Activated B cell treated with CpG ODN at 0.5 μM for 24 hours (primary cell): ENCODE measurements around the gene RNF151. TPM values are rescaled to one million over a fixed set of nuclear protein-coding genes. Genes with fewer than 3 reads are reported as not detected.

Experiments
- ATAC-seq: fragments of 200-7000 bp; cut with Tn5 transposase; one replicate; pipeline ENCODE4 v1.10.0; 2021; ENCODE audit warnings: low read depth, mild to moderate bottlenecking, moderate library complexity
- CTCF ChIA-PET: fragments of 350-600 bp; sonication (Branson Sonifier 250); formaldehyde crosslinking; loops from one replicate; lab custom pipeline; 2021; ENCODE audit warnings: antibody characterized with exemption; lab: Charles Lee
- POLR2A ChIA-PET: fragments of 350-600 bp; sonication (Branson Sonifier 250); formaldehyde crosslinking; loops from one replicate; lab custom pipeline; 2021; ENCODE audit warnings: antibody characterized with exemption; lab: Charles Lee
- DNase-seq: peaks from one replicate; pipeline ENCODE4 v3.0.0; 2022
- H3K27ac Mint-ChIP-seq: one replicate; pipeline ENCODE4 v1.8.0; 2020; ENCODE audit warnings: mixed read lengths
- H3K27me3 Mint-ChIP-seq: one replicate; pipeline ENCODE4 v1.8.0; 2021; ENCODE audit warnings: mixed read lengths
- H3K36me3 Mint-ChIP-seq: one replicate; pipeline ENCODE4 v1.8.0; 2021; ENCODE audit warnings: low read depth, mixed read lengths
- H3K4me1 Mint-ChIP-seq: one replicate; pipeline ENCODE4 v1.8.0; 2021; ENCODE audit warnings: mixed read lengths
- H3K4me3 Mint-ChIP-seq: one replicate; pipeline ENCODE4 v1.8.0; 2020; ENCODE audit warnings: mild to moderate bottlenecking, mixed read lengths
- H3K9me3 Mint-ChIP-seq: one replicate; pipeline ENCODE4 v1.8.0; 2020; ENCODE audit warnings: mixed read lengths
- intact Hi-C: fragments of 100-400 bp; cut with micrococcal nuclease; formaldehyde crosslinking; loops from one replicate; pipeline ENCODE4 v1.15.1; 2024
- total RNA-seq: library from RNA; stranded (reverse); gene quantifications from 2 replicates; pipeline ENCODE4 v1.2.3, GENCODE V29; 2022
- TF ChIP-seq, protein P1 (sequence below): fragments of 200-600 bp; IDR thresholded peaks from one replicate; pipeline ENCODE4 v1.8.0; 2022; ENCODE audit warnings: antibody characterized with exemption, mild to moderate bottlenecking

RNF151 gene
- total RNA-seq, 1 donor from 2014 or later: not detected

DNA sequence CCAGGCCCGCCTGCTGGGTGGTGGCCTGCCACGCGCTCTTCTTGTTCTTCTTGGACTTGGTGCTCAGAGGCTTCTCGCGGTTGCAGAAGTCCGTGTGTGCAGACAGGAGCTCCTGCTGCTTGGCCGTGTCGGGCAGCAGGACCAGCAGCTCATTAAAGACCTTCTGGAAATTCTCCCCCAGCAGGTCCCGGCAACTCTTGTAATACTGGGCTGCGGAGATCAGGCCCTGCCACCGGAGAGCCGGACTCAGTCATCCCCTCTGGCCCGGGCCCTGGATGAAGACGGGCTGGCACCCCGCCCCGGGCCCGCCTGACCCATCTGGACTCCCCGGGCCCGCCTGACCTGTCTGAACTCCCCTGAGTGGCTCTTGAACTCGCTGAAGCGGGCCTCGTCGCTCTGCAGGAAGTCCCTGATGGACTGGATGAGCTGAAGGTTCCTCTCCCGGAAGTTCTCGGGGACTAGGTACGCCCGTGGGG lies 31.7 kb downstream of the RNF151 start:
- TF ChIP-seq, protein P1, sequence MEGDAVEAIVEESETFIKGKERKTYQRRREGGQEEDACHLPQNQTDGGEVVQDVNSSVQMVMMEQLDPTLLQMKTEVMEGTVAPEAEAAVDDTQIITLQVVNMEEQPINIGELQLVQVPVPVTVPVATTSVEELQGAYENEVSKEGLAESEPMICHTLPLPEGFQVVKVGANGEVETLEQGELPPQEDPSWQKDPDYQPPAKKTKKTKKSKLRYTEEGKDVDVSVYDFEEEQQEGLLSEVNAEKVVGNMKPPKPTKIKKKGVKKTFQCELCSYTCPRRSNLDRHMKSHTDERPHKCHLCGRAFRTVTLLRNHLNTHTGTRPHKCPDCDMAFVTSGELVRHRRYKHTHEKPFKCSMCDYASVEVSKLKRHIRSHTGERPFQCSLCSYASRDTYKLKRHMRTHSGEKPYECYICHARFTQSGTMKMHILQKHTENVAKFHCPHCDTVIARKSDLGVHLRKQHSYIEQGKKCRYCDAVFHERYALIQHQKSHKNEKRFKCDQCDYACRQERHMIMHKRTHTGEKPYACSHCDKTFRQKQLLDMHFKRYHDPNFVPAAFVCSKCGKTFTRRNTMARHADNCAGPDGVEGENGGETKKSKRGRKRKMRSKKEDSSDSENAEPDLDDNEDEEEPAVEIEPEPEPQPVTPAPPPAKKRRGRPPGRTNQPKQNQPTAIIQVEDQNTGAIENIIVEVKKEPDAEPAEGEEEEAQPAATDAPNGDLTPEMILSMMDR: no peak
- CTCF ChIA-PET: no interaction called here
- Mint-ChIP-seq H3K27ac (no peak overlapping the region), H3K36me3 (peaks cover 47% of the 10 kb centered on the region), H3K4me3 (no peak overlapping the region), H3K9me3 (no peaks in the 10 kb centered on the region), H3K27me3 (no peaks in the 10 kb centered on the region), H3K4me1 (peaks cover 8% of the 10 kb centered on the region)
- intact Hi-C loops: no loop called here
- no peak for DNase-seq
- ATAC-seq: no peak
- POLR2A ChIA-PET: no interaction called here

DNA sequence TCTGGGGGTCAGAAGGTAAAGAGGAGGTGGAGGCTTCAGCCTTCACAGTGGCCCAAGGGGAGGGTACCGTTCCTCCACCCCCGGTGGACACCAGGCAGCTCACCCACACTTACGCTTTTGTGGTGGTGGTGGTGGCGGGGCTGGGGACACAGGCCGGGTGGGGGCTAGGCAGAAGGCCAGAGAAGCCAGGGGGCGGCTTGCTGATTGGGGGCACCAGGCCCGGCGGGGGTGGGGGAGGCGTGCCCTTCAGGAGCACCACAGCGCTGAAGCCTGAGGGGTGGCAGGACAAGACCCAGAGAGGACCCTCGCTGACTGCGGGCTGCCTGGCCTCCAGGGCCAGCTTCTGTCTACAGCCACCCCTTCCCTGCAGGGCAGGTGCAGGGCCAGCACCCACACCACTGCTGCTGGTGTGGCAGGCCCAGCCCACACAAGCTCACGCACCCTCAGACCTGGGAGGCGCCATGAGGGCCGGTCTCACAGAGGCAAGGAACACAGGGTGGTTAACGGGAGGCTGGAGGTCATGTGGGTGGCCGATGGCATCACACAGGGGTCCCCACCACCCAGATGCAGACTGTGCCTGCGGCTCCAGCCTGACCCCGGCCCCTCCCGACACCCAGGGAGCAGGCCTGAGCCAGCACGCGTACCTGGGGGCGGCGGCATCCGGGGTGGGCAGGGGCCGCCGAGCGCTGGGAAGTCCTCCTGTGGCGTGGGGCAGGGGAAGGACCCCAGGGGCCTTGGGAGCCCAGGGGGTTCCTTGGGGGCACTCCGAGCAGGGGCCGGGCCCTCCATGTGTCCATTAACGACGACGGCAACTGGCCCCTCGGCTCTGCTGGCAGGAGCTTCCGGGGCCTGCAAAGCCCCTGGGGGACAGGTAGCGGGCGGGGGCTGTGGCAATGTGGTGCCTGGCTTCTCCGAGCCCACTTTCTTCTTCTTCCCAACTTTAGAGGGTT lies 32.5 kb downstream of the RNF151 start:
- Mint-ChIP-seq H3K4me1 (peaks cover 5% of the 10 kb centered on the region), H3K27me3 (no peaks in the 10 kb centered on the region), H3K4me3 (no peak overlapping the region), H3K36me3 (peaks cover 47% of the 10 kb centered on the region), H3K27ac (no peak overlapping the region), H3K9me3 (no peaks in the 10 kb centered on the region)
- CTCF ChIA-PET: no interaction called here
- TF ChIP-seq, protein P1: no peak
- DNase-seq (no peak), ATAC-seq (no peak)
- POLR2A ChIA-PET: no interaction called here
- intact Hi-C loops: no loop called here

DNA sequence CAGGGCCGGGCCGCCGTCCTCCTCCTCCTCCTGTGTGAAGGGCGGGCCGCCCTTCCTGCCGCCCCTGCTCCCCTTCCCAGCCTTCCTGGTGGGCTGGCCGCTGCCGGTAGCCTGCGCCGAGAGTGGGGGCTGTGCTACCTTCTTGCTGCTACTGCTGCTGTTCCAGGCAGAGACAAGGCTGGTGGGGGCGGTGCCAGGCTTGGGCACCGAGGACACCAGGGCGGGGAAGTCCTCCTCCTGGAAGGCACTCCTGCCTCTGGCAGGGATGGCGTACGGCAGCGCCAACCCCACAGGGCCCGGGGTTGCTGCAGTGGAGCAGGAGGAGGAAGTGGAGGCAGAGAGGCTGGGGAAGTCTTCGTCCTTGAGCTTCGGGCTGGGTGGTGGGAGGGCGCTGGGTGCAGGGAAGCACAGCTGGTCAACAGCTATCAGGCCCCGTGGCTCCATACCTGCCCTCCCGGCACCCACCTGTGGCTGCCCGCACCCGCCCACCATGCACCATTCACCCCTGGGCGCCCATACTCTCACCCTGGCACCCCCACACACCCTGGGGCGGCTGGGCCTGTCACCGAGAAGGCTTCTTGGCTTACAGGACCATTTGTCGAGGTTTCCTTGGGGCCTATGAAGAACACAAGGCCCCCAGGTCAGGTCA lies 33.3 kb downstream of the RNF151 start:
- H3K27me3 Mint-ChIP-seq: no peaks in the 10 kb centered on the region
- ChIA-PET POLR2A (interaction anchor here (1.2 kb wide), 1 partner anchor 8 kb away, joined by 3 read pairs; no protein-coding TSS in a partner anchor), CTCF (interaction anchor here (1.0 kb wide), 1 partner anchor 139 kb away, joined by 5 read pairs; no protein-coding TSS in a partner anchor)
- peaks cover 49% of the 10 kb centered on the region for H3K36me3 Mint-ChIP-seq
- no peak overlapping the region for H3K27ac Mint-ChIP-seq
- no peak overlapping the region for H3K4me3 Mint-ChIP-seq
- no peaks in the 10 kb centered on the region for H3K9me3 Mint-ChIP-seq
- DNase-seq: no peak
- H3K4me1 Mint-ChIP-seq: peaks cover 6% of the 10 kb centered on the region
- TF ChIP-seq, protein P1: no peak
- intact Hi-C loops: loop anchor here (5.0 kb wide), 1 partner anchor 502 kb away; no protein-coding TSS in a partner anchor
- ATAC-seq: no peak

DNA sequence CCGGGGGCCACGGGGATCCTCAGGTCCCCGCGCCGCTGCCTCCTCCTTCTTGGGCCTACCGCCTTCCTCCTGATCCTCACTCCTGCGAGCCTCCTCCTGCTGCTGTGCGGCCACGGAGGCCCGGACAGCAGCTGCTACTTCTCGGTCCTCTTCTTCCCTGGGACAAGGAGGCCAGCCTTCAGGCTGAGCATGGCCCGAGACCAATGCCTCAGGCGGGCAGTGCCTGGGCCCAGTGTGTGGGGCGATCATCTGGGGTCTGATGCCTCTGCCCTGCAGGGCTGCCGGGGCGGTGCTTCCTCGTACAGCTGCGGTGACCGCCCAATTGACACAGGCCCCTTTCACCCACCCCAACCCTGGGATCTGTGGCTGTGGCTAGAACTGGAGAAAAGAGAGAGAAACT lies 34.4 kb downstream of the RNF151 start:
- POLR2A ChIA-PET: interaction anchor here (1.2 to 1.5 kb wide), 2 partner anchors 9 to 154 kb away, joined by 3 to 5 read pairs; partner anchors contain the start of gene TRAF7
- TF ChIP-seq, protein P1: no peak
- peaks cover 12% of the 10 kb centered on the region for H3K4me1 Mint-ChIP-seq
- no peak for DNase-seq
- no peaks in the 10 kb centered on the region for H3K27me3 Mint-ChIP-seq
- intact Hi-C loops: loop anchor here (5.0 kb wide), 1 partner anchor 501 kb away; no protein-coding TSS in a partner anchor
- no peak for ATAC-seq
- peaks cover 52% of the 10 kb centered on the region for H3K36me3 Mint-ChIP-seq
- H3K9me3 Mint-ChIP-seq: no peaks in the 10 kb centered on the region
- H3K4me3 Mint-ChIP-seq: no peak overlapping the region
- no peak overlapping the region for H3K27ac Mint-ChIP-seq
- CTCF ChIA-PET: interaction anchor here (1.0 kb wide), 1 partner anchor 138 kb away, joined by 5 read pairs; no protein-coding TSS in a partner anchor
